GM19238 (cell line): ENCODE measurements around the gene RTCB.
"Not testable (repeated sequence)": the region's sequence is repeated elsewhere in the genome, so short reads cannot be mapped to it uniquely, and the experiment has no call there.

Experiments
- DNase-seq: peaks from one replicate; pipeline ENCODE4 v3.0.0; 2011; ENCODE audit warnings: low spot score; ENCODE audit not compliant: insufficient read length

RTCB gene

DNA sequence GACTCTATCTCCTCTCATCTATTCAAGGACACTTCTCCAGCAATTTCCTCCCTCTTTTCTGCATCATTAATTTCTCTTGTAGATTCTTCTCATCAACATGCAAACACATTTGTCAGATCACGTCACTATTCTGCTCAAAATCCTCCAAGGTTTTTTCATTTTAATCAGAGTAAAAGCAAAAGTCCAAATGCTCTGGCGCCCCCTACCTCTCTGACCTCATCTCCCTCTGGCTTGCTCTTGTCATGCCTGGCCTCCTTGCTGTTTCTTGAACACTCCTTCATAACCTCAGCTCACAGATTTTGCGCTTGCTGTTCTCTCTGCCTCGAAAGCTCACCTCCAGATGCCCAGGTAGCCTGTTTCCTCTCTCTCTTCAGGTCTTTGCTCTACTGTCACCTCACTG, 22.4 kb downstream of the RTCB start:
- no peak for DNase-seq

DNA sequence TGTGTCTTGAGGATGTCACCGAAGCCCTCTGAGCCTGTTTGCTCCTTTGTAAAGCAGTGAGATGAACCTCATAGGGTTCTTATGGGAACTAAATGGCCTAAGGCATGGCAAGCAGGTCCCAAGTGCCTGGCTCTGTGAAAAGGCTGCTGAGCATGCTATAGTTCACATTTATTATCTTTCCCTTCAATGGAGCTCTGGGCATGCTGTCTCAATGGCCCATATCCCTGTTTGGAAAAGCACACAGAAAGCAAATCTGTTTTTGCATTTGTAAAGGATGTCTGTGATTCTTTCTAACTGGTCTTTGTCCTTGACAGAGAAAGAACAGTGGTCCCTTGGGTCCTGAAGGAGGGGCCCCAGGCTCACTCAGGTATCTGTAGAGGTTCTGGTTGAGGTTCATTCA, 26.4 kb downstream of the RTCB start:
- no peak for DNase-seq

DNA sequence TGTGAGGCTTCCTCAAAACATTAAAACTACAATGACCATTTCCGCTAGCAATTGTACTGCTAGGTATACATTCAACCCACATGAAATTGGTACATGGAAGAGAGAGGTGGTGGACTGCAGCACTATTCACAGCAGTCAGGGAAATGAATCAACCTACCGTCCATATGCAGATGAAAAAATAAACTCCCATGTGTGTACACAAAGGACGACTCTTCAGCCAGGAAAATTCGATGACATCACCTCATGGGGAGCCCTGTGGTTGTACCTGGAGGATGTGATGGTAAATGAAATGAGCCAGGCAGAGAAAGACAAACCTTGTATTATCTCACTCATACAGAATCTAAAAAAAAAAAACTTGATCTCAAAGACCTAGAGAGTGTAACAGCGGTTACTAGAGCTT, 31.1 kb downstream of the RTCB start:
- DNase-seq = no peak

DNA sequence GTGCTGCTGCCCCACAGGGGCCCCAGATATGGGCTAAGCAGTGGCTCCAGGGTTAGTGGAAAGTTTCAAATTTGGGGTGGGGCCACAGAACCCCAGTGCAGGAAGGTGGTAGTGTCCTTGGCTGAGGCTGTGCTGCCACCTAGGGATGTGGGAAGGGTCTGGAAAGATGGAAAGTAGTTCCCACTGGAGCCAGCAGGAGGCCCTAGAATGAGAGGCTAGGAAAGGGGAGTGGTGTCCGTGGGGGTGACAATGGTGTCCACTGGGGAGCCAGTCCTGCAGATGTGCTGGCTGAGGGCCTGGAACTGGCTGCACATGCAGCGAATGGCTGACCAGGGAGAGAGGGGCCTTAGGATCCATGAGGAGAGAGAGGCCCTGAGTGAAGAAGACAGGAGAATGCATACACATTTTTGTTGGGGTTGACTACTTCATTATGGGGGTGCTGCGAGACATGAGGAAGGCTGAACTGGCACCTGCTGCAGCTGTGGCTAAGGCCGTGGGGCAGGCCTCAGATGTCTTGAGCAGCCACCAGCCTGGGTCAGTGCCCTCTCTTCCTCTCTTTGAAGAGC, 33.3 kb downstream of the RTCB start:
- no peak for DNase-seq

DNA sequence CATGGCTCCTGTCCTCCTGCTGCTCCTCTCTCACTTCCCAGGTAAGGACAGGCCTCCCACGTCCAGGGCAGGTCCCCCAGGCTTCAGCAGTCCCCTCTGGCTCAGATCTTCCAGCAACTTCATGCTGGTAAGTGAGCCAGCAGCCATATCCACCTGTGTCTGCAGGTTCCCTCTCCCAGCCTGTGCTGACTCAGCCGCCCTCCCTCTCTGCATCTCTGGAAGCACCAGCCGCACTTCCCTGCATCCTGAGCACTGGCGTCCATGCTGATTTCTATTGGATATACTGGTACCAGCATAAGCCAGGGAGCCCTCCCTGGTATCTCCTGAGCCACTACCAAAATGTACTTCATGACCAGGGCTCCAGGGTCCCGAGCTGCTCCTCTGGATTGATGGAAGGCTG, 35.4 kb downstream of the RTCB start:
- no peak for DNase-seq

DNA sequence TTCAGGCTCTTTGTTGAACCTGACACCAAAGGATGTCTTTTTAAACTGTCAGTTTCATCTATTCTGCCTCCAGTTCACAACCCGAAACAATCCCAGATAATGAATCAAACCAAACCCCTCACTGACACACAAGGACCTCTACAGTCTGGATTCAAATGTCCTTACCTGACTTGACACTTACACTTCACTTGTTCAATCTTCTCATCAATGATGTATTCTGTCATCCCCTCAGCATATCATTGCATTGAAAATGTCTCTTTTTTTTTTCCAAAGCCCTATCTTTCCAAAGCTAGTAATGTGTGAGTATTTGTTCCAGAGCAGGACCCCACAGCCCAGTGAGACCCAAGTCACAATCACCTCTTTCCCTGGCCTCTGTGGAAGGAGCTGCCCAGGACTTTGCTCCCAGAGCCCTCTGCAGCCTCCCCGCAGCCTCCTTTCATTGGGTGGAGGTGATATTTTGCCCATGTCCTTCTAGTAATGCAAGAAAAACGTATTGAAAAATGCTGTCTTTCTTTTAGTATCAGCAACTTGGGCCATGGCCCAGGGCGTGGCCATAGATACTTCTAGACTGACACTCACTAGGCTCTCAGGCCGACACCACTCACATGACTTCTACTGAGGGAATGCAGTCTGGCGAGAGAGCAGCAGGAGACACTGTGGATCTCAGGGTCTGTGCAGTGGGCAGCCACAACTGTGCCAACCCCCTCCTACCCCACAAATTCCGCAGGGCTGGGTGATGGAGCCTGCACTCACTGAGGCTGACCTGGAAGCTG, 36.2 kb downstream of the RTCB start:
- no peak for DNase-seq

- no peak for DNase-seq
These were observed 47.8 kb downstream of the RTCB start for GRCh38 chr22:32364210-32364609.

DNA sequence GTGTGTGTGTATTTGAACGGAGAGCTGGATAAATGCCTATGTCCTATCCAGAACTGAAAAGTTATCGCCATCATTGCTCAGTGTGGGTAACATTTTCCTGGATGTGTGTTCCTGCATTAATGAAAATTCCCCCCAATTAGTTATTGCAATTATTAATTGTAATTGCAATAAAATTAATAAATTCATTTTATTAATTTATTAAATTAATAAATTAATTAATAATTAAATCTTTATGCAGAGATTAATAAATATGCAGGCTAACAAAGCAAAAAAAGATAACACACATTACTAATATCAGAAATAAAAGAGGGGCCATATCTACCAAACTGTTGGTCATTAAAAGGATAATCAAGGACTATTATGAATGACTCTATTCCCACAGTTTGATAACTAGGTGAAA, 50.8 kb downstream of the RTCB start:
- DNase-seq = no peak

DNA sequence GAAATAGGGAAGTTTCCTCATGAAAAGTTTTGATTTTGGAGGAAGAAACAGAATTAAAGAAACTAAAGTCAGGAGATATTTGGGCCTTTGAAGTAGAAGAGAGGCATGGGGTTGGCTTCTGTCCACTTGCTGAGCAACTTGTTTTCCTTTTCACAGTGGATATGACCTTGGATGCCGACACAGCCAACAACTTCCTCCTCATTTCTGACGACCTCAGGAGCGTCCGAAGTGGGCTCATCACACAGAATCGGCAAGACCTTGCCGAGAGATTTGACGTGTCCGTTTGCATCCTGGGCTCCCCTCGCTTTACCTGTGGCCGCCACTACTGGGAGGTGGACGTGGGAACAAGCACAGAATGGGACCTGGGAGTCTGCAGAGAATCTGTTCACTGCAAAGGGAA, 52.0 kb downstream of the RTCB start:
- not testable (repeated sequence) for DNase-seq

GRCh38 chr22:32357567-32357966, 54.5 kb downstream of the RTCB start, which contains the start of gene RFPL3:
Gene RFPL3, plus strand, starts transcription at chr22:32357867. Its CDS starts 205 bp downstream, at chr22:32358072.
- DNase-seq = not testable (repeated sequence)

DNA sequence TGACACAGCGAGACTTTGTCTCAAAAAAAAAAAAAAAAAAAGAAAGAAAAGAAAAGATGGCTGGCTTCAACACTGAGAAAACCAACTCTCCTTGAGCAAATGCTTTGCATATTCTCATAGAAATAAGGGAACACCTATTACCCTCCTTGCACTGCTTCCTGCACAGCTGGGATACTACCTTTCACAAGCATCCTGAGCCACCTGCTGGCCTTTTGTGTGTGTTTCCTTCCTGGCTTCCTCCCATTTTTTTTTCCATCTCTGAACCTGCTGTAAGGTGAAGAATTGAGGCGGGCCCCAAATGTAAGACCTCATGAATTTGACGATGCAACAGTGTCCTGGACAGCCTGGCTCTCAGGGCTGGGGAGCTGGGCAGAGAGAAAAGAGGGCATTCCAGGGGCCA, 56.3 kb downstream of the RTCB start:
- no peak for DNase-seq

GRCh38 chr22:32354360-32355351, 57.4 kb downstream of the RTCB start:
- no peak for DNase-seq

- no peak for DNase-seq
These were observed 58.2 kb downstream of the RTCB start for GRCh38 chr22:32353840-32354239.

DNA sequence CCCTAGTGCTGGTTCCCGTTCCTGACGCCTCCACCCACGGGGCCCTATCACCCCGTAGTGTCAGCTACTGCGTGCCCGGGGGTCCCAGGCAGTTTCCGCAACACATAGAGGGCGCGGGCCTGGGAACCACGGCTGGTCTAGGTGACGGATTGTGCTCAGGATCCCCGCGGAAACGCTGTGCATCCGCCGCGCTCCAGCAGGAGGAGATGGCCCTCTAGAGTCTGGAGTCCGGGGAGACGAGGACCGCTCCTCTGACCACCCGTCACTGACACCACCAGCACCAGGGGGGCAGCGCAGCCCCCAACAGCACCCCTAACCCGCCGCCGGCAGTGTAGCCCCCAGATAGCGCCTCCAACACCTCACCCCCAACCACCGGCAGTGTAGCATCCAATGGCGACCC, 58.8 kb downstream of the RTCB start:
- no peak for DNase-seq

DNA sequence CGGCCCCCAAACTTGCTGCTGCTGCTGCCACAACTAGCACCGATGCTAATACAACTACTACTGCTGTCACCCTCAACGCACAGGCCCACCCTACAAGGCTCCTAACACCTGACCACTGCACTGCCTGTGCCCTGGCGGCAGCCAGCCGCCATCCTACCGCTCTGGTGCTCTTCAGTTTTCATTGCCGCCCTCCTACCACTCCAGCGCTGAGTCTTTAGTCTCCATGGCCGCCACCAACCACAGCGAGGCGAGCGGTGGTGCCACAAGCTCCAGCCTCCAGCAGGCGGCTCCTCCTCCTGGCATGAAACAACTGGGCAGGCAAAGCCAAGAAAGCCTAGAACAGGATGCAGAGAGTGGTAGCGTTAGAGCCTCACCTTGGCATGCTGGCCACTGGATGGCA, 59.4 kb downstream of the RTCB start:
- DNase-seq = no peak

DNA sequence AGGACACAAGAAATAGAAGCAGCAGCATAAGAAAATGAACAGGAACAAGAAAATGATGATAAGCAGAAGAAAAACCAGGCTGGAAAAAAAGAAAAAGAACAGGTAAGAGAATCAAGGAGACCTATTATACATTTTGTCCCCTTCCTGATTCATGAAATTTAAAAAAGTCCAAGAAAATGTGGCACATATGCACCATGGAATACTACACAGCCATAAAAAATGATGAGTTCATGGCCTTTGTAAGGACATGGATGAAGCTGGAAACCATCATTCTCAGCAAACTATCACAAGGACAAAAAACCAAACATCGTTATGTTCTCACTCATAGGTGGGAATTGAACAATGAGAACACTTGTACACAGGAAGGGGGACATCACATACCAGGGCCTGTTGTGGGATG, 60.2 kb downstream of the RTCB start:
- DNase-seq = not testable (repeated sequence)

DNA sequence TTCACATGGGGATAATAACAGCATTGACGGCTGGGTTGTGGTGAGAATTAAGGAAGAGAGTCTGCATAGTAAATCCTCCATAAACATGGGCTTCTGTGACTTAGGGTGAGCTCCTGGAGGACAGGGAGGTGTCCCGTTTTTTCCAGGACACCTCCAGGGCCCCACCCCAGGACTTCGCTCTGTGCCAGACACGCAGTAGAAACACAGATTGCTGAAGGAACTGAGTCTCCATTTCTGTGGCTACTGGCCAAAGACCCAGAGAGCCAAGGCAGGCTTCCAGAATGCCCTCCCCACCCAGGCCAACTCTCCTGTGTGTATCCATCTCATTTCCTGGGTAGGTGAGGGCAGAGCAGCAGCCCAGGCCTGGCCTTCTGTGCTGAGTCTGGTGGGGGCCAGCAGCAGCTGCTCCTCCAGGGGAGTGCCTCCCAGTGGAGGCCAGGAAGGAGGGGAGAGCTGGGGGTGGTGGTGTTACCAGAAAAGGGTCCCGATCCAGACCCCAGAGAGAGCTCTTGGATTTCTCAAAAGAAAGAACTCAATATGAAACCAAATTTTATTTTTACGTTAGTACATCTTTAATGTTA, 63.9 kb downstream of the RTCB start:
- DNase-seq = no peak

- DNase-seq = no peak
These were observed 68.1 kb downstream of the RTCB start for GRCh38 chr22:32343941-32344340.

DNA sequence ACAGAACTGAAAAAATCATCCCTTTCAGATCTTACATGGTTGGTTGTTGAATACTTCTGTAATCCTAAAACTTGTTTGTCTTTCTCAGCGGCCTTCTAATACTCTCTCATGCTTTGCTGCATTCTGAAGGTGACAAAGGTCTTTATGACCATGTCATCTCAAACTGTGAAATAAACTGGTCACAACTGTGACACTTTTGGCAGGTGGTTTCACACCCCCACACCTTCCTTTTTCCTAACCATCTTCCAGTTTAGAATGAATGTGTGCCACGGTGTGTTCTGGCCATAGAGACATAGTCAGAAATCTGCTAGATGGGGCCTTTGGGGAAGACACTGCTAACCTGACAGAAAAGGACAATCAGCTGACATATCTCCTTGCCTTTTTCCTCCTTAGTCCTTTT, 69.1 kb downstream of the RTCB start:
- no peak for DNase-seq

DNA sequence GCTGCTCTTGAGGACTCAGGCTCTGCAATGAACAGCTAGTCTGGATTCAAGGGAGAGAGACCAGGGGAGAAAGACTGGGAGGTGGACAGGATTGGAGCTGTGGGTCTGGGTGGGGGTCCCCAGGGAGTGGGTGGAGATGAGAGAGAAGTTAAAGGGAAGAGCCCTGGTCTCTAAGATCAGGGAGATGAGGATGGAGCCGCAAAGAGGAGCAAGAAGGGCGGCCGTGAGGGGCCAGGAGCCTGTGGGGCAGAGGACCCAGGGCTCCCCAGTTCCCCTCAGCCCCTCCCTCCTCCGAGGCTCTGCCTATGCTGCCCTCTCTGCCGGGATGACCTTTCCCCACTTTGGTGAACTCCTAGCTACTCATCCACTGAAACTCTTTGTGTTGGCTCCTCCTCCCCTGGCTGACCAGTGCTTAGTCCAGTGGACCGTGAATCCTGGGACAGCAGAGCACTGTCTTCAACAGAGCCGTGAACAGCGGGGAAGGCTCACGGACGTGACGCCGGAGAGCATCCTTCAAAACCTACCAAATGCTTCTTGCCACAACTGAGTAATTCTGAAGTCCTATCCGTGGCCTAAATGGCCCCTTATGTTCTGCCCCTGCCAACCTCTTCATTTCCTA, 70.8 kb downstream of the RTCB start:
- DNase-seq = no peak

DNA sequence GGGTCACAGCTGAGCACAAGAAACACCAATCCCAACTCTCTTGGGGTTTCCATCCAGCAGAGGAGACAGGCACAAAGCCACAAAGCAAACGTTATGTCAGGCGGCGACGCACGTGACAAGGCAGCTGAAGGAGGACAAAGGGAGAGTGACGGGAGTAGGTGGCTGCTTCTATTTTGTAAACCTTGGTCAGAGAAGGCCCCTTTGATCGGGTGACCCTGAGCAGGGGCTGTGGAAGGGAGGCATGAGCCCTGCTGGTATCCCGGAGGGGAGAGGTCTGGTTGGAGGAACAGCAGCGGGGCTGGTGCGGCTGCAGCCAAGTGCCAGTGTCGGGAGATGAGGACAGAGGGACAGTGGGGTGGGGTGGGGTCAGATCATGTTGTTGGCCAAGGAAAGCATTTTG, 71.6 kb downstream of the RTCB start:
- DNase-seq = no peak
